Stimulated activated CD4-positive, alpha-beta T cell treated with anti-CD3 and anti-CD28 coated beads, Interleukin-1b, Interleukin-23, amount 100 ng/mL, for 24 hours (primary cell): ENCODE data around the gene TEX14.
A peak's percentile ranks its signal among the peaks of the same experiment; 100 is the strongest.
"Not testable (repeated sequence)": the region's sequence is repeated elsewhere in the genome, so short reads cannot be mapped to it uniquely, and the experiment has no call there.

ENCODE experiments used
- DNase-seq, 4 experiments: peaks; one replicate each; pipeline ENCODE4 v3.0.0-alpha.2; 2020; ENCODE audit warnings: low read depth in 4 of 4, low spot score in 1 of 4

TEX14 gene

GRCh38 chr17:58568044-58568799, 123.6 kb downstream of the TEX14 start:
- no peak for DNase-seq

- no peak for DNase-seq
Observed at GRCh38 chr17:58565389-58566311, 126.2 kb downstream of the TEX14 start.

GRCh38 chr17:58564971-58565370, 126.9 kb downstream of the TEX14 start:
- no peak for DNase-seq

- no peak for DNase-seq
Observed at GRCh38 chr17:58564243-58564642, 127.6 kb downstream of the TEX14 start.

- DNase-seq: no peak
Observed at GRCh38 chr17:58560511-58560910, 131.3 kb downstream of the TEX14 start.

GRCh38 chr17:58557981-58558380, 133.9 kb downstream of the TEX14 start:
- no peak for DNase-seq

- no peak for DNase-seq
Observed at GRCh38 chr17:58556833-58557250, 135.0 kb downstream of the TEX14 start.

GRCh38 chr17:58555109-58555508, 136.7 kb downstream of the TEX14 start:
- DNase-seq: not testable (repeated sequence)

- DNase-seq: no peak
Observed at GRCh38 chr17:58541249-58541648, 150.6 kb downstream of the TEX14 start.

GRCh38 chr17:58539698-58540097, 152.1 kb downstream of the TEX14 start:
- DNase-seq: no peak

- DNase-seq: no peak
Observed at GRCh38 chr17:58538811-58539409, 152.9 kb downstream of the TEX14 start.

GRCh38 chr17:58537266-58537665, 154.6 kb downstream of the TEX14 start:
- DNase-seq: no peak

GRCh38 chr17:58536542-58536941, 155.3 kb downstream of the TEX14 start:
- DNase-seq: no peak

GRCh38 chr17:58535431-58535830, 156.4 kb downstream of the TEX14 start:
- no peak for DNase-seq

GRCh38 chr17:58534901-58535421, 156.9 kb downstream of the TEX14 start:
- no peak for DNase-seq

- DNase-seq: no peak
Observed at GRCh38 chr17:58534331-58534730, 157.5 kb downstream of the TEX14 start.

- DNase-seq: no peak
Observed at GRCh38 chr17:58533616-58534188, 158.1 kb downstream of the TEX14 start.

GRCh38 chr17:58532555-58532951, 159.3 kb downstream of the TEX14 start:
- DNase-seq: no peak

GRCh38 chr17:58531661-58532554, 159.9 kb downstream of the TEX14 start:
- peak in 2 of 4 experiments; percentile 36 to 42 for DNase-seq

- DNase-seq: no peak
Observed at GRCh38 chr17:58531122-58531521, 160.7 kb downstream of the TEX14 start.
